Measurements from ENCODE around the gene SGMS1.
"Not testable (repeated sequence)": the region's sequence is repeated elsewhere in the genome, so short reads cannot be mapped to it uniquely, and the experiment has no call there.

Gene SGMS1

DNA sequence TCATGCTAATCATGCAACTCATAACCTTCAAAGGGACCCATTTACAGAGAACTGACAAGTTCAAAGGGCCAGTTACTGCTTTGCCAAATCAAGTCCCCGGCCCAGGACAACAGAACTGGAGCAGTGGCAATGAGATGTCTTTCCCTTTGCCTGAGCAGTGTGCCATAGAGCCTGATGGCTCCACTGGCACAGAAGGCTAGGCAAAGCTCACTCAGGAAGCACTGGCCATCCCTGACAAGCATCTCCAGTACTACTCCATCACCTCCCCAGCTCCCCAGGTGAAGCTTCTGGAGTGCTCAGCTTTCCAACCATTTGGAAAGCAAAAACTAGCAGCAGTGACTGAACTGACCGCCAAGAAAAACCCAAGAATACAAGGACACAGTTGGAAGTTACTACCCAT is 108.3 kb downstream of the SGMS1 start:
- Mint-ChIP-seq H3K4me3 (no peak overlapping the region), H3K4me1 (ENCODE audit: low read depth) (peaks cover 54% of the 10 kb centered on the region), H3K27me3 (no peaks in the 10 kb centered on the region), H3K9me3 (ENCODE audit: low read depth) (no peaks in the 10 kb centered on the region), H3K27ac (no peak overlapping the region), H3K36me3 (peaks cover 26% of the 10 kb centered on the region)

- Mint-ChIP-seq H3K4me1 (ENCODE audit: low read depth) (peaks cover 55% of the 10 kb centered on the region), H3K27ac (no peak overlapping the region), H3K36me3 (peaks cover 26% of the 10 kb centered on the region), H3K4me3 (no peak overlapping the region), H3K9me3 (ENCODE audit: low read depth) (no peaks in the 10 kb centered on the region), H3K27me3 (no peaks in the 10 kb centered on the region)
These were observed 108.8 kb downstream of the SGMS1 start for GRCh38 chr10:50514995-50515394.

- no peaks in the 10 kb centered on the region for H3K9me3 Mint-ChIP-seq (ENCODE audit: low read depth)
- peaks cover 22% of the 10 kb centered on the region for H3K36me3 Mint-ChIP-seq
- no peak overlapping the region for H3K27ac Mint-ChIP-seq
- H3K27me3 Mint-ChIP-seq: no peaks in the 10 kb centered on the region
- no peak overlapping the region for H3K4me3 Mint-ChIP-seq
- peaks cover 61% of the 10 kb centered on the region for H3K4me1 Mint-ChIP-seq (ENCODE audit: low read depth)
These were observed 109.8 kb downstream of the SGMS1 start for GRCh38 chr10:50513956-50514355.

DNA sequence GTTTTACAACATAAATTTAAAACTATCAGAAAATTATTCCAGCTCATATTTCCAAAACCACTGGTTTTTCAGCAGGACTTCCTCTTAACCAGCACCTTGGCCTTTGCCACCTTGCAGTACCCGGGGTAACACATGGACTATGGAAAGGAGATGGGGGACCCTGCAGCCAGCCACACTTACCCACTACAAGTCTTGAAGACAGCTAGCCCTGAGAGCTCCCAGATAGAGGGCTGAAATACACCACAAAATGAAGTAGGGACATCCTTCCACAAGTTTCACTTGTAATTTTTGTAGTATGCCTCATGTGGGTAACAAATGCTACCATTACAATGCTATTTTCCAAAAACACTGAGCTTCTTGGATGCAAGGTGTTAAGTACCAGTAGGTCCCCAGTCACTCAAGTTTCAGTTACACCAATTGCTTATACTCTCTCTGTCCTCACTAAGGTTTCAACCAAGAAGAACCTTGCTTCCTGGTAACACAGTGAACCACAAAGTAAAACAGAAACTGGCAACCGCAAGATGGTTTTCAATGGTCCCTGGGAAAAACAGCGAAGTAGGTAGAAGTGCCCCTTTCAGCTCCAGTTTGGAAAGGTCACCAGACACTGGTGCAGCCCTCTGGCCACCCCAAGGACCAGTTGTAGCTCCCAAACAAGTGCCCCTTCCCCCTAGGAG is 110.9 kb downstream of the SGMS1 start:
- Mint-ChIP-seq H3K27me3 (no peaks in the 10 kb centered on the region), H3K36me3 (peaks cover 15% of the 10 kb centered on the region)

GRCh38 chr10:50512214-50512595 is 111.6 kb downstream of the SGMS1 start:
- no peaks in the 10 kb centered on the region for H3K27me3 Mint-ChIP-seq
- H3K4me3 Mint-ChIP-seq: peak overlapping the region; percentile 27
- H3K27ac Mint-ChIP-seq: peak overlapping the region; percentile 36
- H3K9me3 Mint-ChIP-seq (ENCODE audit: low read depth): no peaks in the 10 kb centered on the region
- peaks cover 11% of the 10 kb centered on the region for H3K36me3 Mint-ChIP-seq
- H3K4me1 Mint-ChIP-seq (ENCODE audit: low read depth): peaks cover 61% of the 10 kb centered on the region

More for the DNA sequence above, 110.9 kb downstream of the SGMS1 start:
- Mint-ChIP-seq H3K27ac (peak overlapping the region; percentile 55), H3K9me3 (ENCODE audit: low read depth) (no peaks in the 10 kb centered on the region), H3K4me3 (peak overlapping the region; percentile 62), H3K4me1 (ENCODE audit: low read depth) (peaks cover 61% of the 10 kb centered on the region)

DNA sequence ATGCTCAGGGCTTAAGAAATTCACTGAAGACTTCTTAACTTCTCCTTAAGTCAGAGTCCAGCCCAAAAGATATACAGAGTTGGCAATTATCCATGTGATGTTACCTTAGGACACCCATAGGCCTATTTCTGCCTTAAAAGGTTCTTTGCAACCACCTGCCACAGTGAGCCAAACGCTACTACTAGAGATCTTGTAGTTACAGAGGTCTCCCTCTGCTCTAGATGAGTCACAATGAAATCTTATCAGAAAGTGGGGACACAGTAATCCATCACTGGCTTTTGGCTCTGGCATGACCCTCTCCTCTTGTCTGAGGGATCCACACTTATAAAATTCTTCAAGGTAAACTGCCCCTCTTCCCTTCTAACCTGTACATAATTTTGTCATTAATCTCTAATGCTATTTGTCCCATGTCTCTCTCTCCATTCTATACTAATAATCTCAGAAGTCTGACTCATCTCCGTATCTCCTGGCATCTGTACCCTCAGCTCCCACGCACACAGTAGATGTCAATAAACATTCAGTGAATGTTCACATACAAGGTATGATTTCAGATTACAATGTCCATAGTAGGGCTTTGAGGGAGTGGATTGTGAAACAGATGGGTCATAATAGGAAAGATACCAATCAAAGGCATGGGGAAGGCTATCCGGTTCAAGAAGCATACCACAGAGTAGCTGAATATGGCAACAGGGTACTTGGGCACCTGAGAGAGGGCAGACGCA is 112.1 kb downstream of the SGMS1 start:
- Mint-ChIP-seq H3K36me3 (peaks cover 8% of the 10 kb centered on the region), H3K9me3 (ENCODE audit: low read depth) (no peaks in the 10 kb centered on the region), H3K27me3 (no peaks in the 10 kb centered on the region), H3K4me1 (ENCODE audit: low read depth) (peaks cover 59% of the 10 kb centered on the region), H3K27ac (peak overlapping the region; percentile 36), H3K4me3 (peak overlapping the region; percentile 27)

DNA sequence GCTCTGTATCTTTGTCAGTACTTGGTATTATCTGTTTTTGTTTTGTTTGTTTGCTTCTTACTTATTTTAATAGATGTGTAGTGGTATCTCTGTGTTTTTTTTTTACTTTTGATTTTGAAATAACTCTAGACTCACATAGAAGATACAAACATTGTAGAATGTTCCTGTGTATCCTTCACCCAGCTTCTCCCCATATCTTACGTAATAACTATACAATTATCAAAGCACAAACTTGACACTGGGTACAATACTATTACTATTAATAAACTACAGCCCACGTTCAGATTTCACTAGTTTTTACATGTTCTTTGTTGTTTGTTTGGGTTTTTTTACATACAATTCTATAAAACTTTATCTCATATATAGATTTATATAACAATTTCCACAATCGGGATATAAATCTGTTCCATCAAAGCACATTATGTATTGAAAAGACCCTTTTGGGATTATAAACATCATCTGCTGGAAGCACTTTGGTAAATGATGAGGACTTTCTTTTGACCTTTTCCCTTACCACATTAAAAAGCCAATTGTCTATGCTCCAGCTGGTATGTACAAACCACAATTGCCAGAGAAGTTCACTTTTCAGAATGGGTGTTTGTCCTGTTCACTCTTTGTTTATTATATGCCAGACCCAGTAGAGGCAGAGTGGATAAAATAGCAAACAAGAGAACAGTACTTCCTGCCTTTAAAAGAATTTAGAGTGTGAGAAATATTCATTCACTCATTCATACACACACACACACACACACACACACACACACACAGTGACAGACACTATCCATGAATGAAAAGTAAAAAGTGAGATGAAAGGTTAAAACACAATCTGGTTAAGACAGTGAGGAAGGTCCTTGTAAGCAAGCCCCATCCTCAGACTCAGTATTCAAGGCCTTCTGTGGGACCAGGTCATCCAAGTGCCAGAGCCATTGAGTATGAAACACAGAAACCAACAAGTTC is 113.0 kb downstream of the SGMS1 start:
- no peak overlapping the region for H3K27ac Mint-ChIP-seq
- peaks cover 65% of the 10 kb centered on the region for H3K4me1 Mint-ChIP-seq (ENCODE audit: low read depth)
- H3K4me3 Mint-ChIP-seq: no peak overlapping the region
- no peaks in the 10 kb centered on the region for H3K27me3 Mint-ChIP-seq
- H3K9me3 Mint-ChIP-seq (ENCODE audit: low read depth): no peaks in the 10 kb centered on the region
- H3K36me3 Mint-ChIP-seq: peaks cover 8% of the 10 kb centered on the region

GRCh38 chr10:50508315-50509051 is 115.3 kb downstream of the SGMS1 start:
- Mint-ChIP-seq H3K27me3 (no peaks in the 10 kb centered on the region), H3K9me3 (ENCODE audit: low read depth) (no peaks in the 10 kb centered on the region), H3K36me3 (peaks cover 8% of the 10 kb centered on the region), H3K27ac (peak overlapping the region; percentile 17), H3K4me3 (no peak overlapping the region), H3K4me1 (ENCODE audit: low read depth) (peaks cover 61% of the 10 kb centered on the region)

DNA sequence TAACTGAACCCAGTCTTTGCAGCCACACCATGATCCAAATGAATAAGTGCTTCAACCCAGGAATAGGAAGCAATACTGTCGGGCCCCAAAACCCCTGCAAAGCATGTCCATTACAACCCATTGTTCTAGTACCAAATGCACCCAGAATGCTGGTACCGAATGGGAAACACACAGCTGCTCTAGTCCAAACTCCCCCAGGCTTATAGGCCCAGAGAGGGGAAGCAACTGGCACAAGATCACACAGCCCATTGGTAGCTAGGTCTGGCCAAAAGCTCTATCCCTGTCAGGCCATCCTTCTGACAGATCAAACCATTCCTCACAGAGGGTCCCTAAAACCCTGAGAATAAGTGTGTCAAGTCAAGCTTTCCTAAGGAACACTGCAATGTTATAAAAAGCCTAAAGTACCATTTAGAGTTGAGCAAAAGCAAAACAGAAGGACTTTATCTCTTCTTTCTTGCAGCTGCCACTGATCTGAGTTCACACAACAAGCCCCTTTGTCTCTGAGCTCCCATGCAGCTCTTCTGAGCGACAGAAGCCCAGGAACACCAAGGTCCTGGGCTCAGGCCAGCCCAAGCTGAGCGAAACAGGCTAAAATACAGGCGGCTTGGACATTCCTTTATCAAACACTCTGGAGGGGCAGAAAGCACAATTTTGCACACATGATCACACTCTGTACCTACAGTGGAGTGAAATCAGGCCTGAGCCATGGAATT is 116.7 kb downstream of the SGMS1 start:
- Mint-ChIP-seq H3K4me1 (ENCODE audit: low read depth) (peaks cover 62% of the 10 kb centered on the region), H3K36me3 (peaks cover 11% of the 10 kb centered on the region), H3K9me3 (ENCODE audit: low read depth) (no peaks in the 10 kb centered on the region), H3K4me3 (no peak overlapping the region), H3K27ac (no peak overlapping the region), H3K27me3 (no peaks in the 10 kb centered on the region)

GRCh38 chr10:50504389-50504788 is 119.4 kb downstream of the SGMS1 start:
- H3K9me3 Mint-ChIP-seq (ENCODE audit: low read depth): no peaks in the 10 kb centered on the region
- no peak overlapping the region for H3K4me3 Mint-ChIP-seq
- no peaks in the 10 kb centered on the region for H3K27me3 Mint-ChIP-seq
- peaks cover 57% of the 10 kb centered on the region for H3K4me1 Mint-ChIP-seq (ENCODE audit: low read depth)
- H3K36me3 Mint-ChIP-seq: peaks cover 5% of the 10 kb centered on the region
- no peak overlapping the region for H3K27ac Mint-ChIP-seq

DNA sequence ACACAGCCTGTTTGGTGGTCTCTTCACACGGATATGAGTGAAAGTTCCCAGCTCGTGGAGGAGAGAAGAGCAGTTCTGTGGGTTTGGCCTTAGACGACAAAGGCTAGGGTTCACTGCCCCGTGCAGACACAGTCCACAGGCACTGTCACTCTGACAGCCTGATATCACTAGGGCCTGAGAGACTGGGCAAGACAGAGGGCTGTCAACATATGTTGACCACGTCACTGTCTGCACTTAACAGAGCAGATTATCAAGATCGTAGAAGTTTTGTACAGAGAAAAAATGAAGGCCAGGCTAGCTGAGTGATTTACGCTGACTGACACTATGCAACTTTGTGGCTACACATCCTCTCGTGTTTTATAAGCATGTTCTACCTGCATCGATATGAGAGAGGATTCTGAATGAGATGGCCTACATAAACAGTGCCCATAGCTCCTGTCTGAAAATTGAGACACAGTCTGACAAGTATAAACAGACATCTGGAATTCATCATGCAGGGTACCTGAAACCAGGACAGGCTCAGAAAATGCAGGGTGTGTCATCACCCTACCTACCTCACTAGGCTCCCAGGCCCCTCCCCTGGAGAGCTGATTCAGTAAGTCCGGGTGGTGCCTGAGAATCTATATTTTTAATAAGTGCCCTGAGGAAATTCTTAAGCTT is 120.0 kb downstream of the SGMS1 start:
- Mint-ChIP-seq H3K4me1 (ENCODE audit: low read depth) (peaks cover 56% of the 10 kb centered on the region), H3K27me3 (no peaks in the 10 kb centered on the region), H3K36me3 (peaks cover 5% of the 10 kb centered on the region), H3K27ac (no peak overlapping the region), H3K9me3 (ENCODE audit: low read depth) (no peaks in the 10 kb centered on the region), H3K4me3 (no peak overlapping the region)

DNA sequence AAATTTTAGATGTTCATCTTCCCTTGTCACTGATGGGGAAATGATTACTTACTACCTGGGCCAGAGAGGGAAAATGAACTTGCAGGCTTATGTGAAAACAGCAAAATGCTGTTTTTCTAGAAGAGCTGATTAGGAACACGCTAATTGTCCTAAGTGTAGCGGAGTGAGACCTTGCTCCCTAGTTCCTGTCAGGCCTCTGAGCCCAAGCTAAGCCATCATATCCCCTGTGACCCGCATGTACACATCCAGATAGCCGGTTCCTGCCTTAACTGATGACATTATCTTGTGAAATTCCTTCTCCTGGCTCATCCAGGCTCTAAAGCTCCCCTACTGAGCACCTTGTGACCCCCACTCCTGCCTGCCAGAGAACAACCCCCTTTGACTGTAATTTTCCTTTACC is 120.6 kb downstream of the SGMS1 start:
- H3K27ac Mint-ChIP-seq; H3K27me3 Mint-ChIP-seq; H3K9me3 Mint-ChIP-seq (ENCODE audit: low read depth); H3K36me3 Mint-ChIP-seq; H3K4me3 Mint-ChIP-seq: not testable (repeated sequence)
- peaks cover 60% of the 10 kb centered on the region for H3K4me1 Mint-ChIP-seq (ENCODE audit: low read depth)

DNA sequence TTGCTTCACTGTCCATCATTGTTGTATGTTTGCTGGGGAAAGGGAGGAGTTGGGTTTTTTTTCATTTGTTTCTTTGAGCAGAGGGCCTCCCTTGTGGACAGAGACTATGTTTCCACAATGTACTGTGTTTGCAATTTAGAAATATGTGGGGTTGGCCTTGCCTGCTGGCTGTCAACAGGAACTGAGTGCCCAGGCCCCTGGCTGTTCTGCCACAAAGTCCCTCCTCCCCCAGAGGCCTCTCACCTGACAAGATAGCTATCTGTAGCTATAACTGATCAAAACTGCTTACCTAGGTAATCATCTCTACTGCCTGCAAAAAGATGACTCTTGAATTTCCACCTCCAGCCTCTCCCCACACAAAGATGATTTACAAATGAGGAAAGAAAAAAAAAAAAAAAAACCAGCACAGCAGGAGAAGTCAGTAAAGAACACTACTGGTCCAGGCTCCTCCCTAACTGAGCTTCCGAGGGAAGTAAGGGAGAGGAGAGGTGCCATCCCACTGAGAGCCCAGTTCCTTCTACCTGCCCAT is 121.8 kb downstream of the SGMS1 start:
- H3K9me3 Mint-ChIP-seq (ENCODE audit: low read depth): no peaks in the 10 kb centered on the region
- peak overlapping the region; percentile 11 for H3K4me3 Mint-ChIP-seq
- H3K27ac Mint-ChIP-seq: peak overlapping the region; percentile 77
- H3K27me3 Mint-ChIP-seq: no peaks in the 10 kb centered on the region
- H3K4me1 Mint-ChIP-seq (ENCODE audit: low read depth): peaks cover 61% of the 10 kb centered on the region
- H3K36me3 Mint-ChIP-seq: peaks cover 11% of the 10 kb centered on the region
